HCT116 (cell line): ENCODE measurements around the gene RTN4IP1.

Experiments
- CEBPB ChIP-seq: IDR thresholded peaks from 2 replicates; pipeline ENCODE4 v1.6.1; 2012; ENCODE audit warnings: low read depth
- CTCF ChIP-seq, 3 experiments: fragments of 200-600 bp in 1 of 3; sonication (generic) in 1 of 3; IDR thresholded peaks in 2 of 3; conservative IDR thresholded peaks in 1 of 3; 2 replicates each; pipeline ENCODE4 v1.5.1; 2012 to 2017; ENCODE audit warnings: low read depth in 2 of 3, low read length in 2 of 3, antibody characterized with exemption in 1 of 3, borderline replicate concordance in 1 of 3, control low read depth in 1 of 3, mild to moderate bottlenecking in 1 of 3, mixed read lengths in 1 of 3, mixed run types in 1 of 3, moderate library complexity in 1 of 3; ENCODE audit not compliant: insufficient read depth in 1 of 3
- ELF1 ChIP-seq: IDR thresholded peaks from 2 replicates; pipeline ENCODE4 v1.6.1; 2012; ENCODE audit warnings: low read depth, borderline replicate concordance
- EZH2 ChIP-seq: fragments of 200-600 bp; sonication (generic); IDR thresholded peaks from 2 replicates; pipeline ENCODE4 v1.6.1; 2017; ENCODE audit warnings: antibody characterized with exemption, mixed run types
- JUND ChIP-seq: IDR thresholded peaks from 2 replicates; pipeline ENCODE4 v1.6.1; 2012
- POLR2A ChIP-seq: IDR thresholded peaks from 2 replicates; pipeline ENCODE4 v1.7.0; 2011; ENCODE audit warnings: borderline replicate concordance; ENCODE audit not compliant: insufficient read depth, insufficient read length; ENCODE audit errors: extremely low read depth
- POLR2AphosphoS5 ChIP-seq: IDR thresholded peaks from 2 replicates; pipeline ENCODE4 v1.6.1; 2011; ENCODE audit warnings: mild to moderate bottlenecking, low read depth, low read length, moderate library complexity
- REST ChIP-seq: IDR thresholded peaks from 2 replicates; pipeline ENCODE4 v1.6.1; 2012; ENCODE audit warnings: low read depth
- SIN3A ChIP-seq: IDR thresholded peaks from 2 replicates; pipeline ENCODE4 v1.6.1; 2012; ENCODE audit warnings: low read depth
- SRF ChIP-seq: IDR thresholded peaks from 2 replicates; pipeline ENCODE4 v1.6.1; 2012; ENCODE audit warnings: low read depth
- YY1 ChIP-seq: IDR thresholded peaks from 2 replicates; pipeline ENCODE4 v1.6.1; 2011; ENCODE audit warnings: low read length, low read depth, moderate library complexity, mild to moderate bottlenecking; ENCODE audit not compliant: insufficient replicate concordance; ENCODE audit errors: extremely low read depth
- ZBTB33 ChIP-seq: IDR thresholded peaks from 2 replicates; pipeline ENCODE4 v1.6.1; 2011; ENCODE audit warnings: mild to moderate bottlenecking, low read length, moderate library complexity; ENCODE audit not compliant: insufficient replicate concordance; ENCODE audit errors: extremely low read depth
- ZFX ChIP-seq: fragments of 450-650 bp; IDR thresholded peaks from 2 replicates; pipeline ENCODE4 v1.6.1; 2017
- ZNF274 ChIP-seq: fragments of 200-500 bp; sonication (Bioruptor generic); IDR thresholded peaks from 2 replicates; pipeline ENCODE4 v1.6.1; 2014; ENCODE audit warnings: mild to moderate bottlenecking, low read depth, low read length, inconsistent platforms

- TF ChIP-seq POLR2AphosphoS5 = no peak
- TF ChIP-seq EZH2 = no peak
- TF ChIP-seq POLR2A = no peak
- no peak for TF ChIP-seq SRF
- TF ChIP-seq ZBTB33 = no peak
- TF ChIP-seq CTCF (IDR thresholded peaks at IDR 0.05 in 2 of 3, conservative IDR thresholded peaks at IDR 0.05 in 1 of 3; ENCODE audit: borderline replicate concordance in 1 of 3, insufficient read depth in 1 of 3, low read depth in 2 of 3, low read length in 2 of 3) = no peak
- no peak for TF ChIP-seq CEBPB
- TF ChIP-seq SIN3A = no peak
- no peak for TF ChIP-seq YY1
- TF ChIP-seq REST = no peak
- TF ChIP-seq JUND = no peak
- TF ChIP-seq ZFX = peak; percentile 82
- no peak for TF ChIP-seq ELF1
- TF ChIP-seq ZNF274 = no peak
Observed at GRCh38 chr6:106629859-106630163, 513 bp upstream of the RTN4IP1 start.
